Fibroblast of lung (primary cell): ENCODE results near the gene GPR65. TPM values are rescaled to one million over a fixed set of nuclear protein-coding genes. Genes with fewer than 3 reads are reported as not detected.

Experiments
- DNase-seq, 2 donors: peaks; one replicate each; pipeline versions ENCODE4 v3.0.0 to v3.0.0-alpha.2; 2010; ENCODE audit warnings: low read depth in 2 of 2
- H2AFZ ChIP-seq: 2 replicates; pipeline ENCODE4 v1.5.1; 2012; ENCODE audit warnings: low read length, control low read depth, inconsistent platforms
- H3K27ac ChIP-seq: 2 replicates; pipeline ENCODE4 v1.5.1; 2011; ENCODE audit warnings: low read length, control low read depth; ENCODE audit not compliant: insufficient read depth
- H3K27me3 ChIP-seq: 2 replicates; pipeline ENCODE4 v1.5.1; 2011; ENCODE audit warnings: mild to moderate bottlenecking, low read length; ENCODE audit not compliant: control insufficient read depth, insufficient read depth
- H3K36me3 ChIP-seq: 2 replicates; pipeline ENCODE4 v1.5.1; 2011; ENCODE audit warnings: low read length; ENCODE audit not compliant: control insufficient read depth, insufficient read depth
- H3K4me1 ChIP-seq: 2 replicates; pipeline ENCODE4 v1.5.1; 2011; ENCODE audit warnings: low read length; ENCODE audit not compliant: control insufficient read depth, insufficient read depth; ENCODE audit errors: extremely low read depth
- H3K4me2 ChIP-seq: 2 replicates; pipeline ENCODE4 v1.5.1; 2011; ENCODE audit warnings: low read length, control low read depth; ENCODE audit not compliant: insufficient read depth; ENCODE audit errors: extremely low read depth
- H3K4me3 ChIP-seq, 4 experiments: fragments of 200-600 bp in 1 of 4; sonication (generic) in 1 of 4; replicated peaks in 1 of 4; 2 replicates each; pipeline ENCODE4 v1.5.1; 2011 to 2016; ENCODE audit warnings: low read length in 4 of 4, low read depth in 3 of 4, mild to moderate bottlenecking in 3 of 4, control low read depth in 2 of 4, inconsistent platforms in 1 of 4, mixed read lengths in 1 of 4; ENCODE audit not compliant: insufficient read depth in 1 of 4; ENCODE audit errors: control extremely low read depth in 1 of 4
- H3K79me2 ChIP-seq: 2 replicates; pipeline ENCODE4 v1.5.1; 2012; ENCODE audit warnings: mild to moderate bottlenecking, low read length, inconsistent platforms; ENCODE audit not compliant: control insufficient read depth, insufficient read depth
- H3K9ac ChIP-seq: 2 replicates; pipeline ENCODE4 v1.5.1; 2011; ENCODE audit warnings: mild to moderate bottlenecking, low read length, control low read depth; ENCODE audit not compliant: insufficient read depth
- H3K9me3 ChIP-seq: 2 replicates; pipeline ENCODE4 v1.5.1; 2012; ENCODE audit warnings: low read depth, low read length; ENCODE audit not compliant: control insufficient read depth, insufficient read depth
- H4K20me1 ChIP-seq: 2 replicates; pipeline ENCODE4 v1.5.1; 2011; ENCODE audit warnings: low read length; ENCODE audit not compliant: control insufficient read depth, insufficient read depth; ENCODE audit errors: extremely low read depth
- EZH2 ChIP-seq: IDR thresholded peaks from 2 replicates; pipeline ENCODE4 v1.5.1; 2012; ENCODE audit warnings: low read length, control low read depth, mild to moderate bottlenecking; ENCODE audit errors: missing control alignments
- polyA plus RNA-seq, 2 donors: library from polyadenylated mRNA; depleted of rRNA in 1 of 2; stranded (reverse) in 1 of 2; unstranded in 1 of 2; fragments of >200 nt; gene quantifications; 2 replicates each; pipeline ENCODE4 v1.2.1, GENCODE V29; 2011 to 2012; ENCODE audit warnings: missing spikeins in 1 of 2
- total RNA-seq: library from RNA; depleted of rRNA; stranded (reverse); fragments of >200 nt; gene quantifications from 2 replicates; pipeline ENCODE4 v1.2.1, GENCODE V29; 2014
- TF ChIP-seq, protein P1 (sequence below), 2 donors: IDR thresholded peaks in 1 of 2; conservative IDR thresholded peaks in 1 of 2; 1 replicate in 1 of 2; 2 replicates in 1 of 2; pipeline ENCODE4 v1.5.1; 2011 to 2012; ENCODE audit warnings: low read length in 2 of 2, control low read depth in 1 of 2, inconsistent platforms in 1 of 2, low read depth in 1 of 2, mild to moderate bottlenecking in 1 of 2

GPR65 gene
- total and polyA plus RNA-seq, 2 donors (not counting 1 experiment from before 2014, with no cell fraction given) = 0.07 to 0.17 TPM

DNA sequence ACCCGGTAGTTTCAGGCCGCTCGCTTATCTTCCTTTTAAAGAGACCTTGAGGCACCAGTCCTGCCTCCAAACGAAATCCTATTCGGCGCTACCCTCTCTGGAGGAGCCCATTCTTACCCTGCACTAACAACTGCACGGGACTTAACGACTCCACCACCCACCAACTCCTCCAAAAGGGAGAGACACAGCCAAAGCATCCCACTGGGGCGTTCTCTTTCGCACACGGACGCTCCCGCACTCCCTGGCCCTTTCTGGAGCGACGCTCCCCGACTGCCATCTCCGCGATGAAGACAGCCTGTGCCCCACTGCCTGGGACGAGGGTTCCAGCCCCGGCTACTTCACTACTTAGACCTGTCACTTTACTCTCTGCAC lies 12.6 kb upstream of the GPR65 start:
- H3K27ac ChIP-seq = peak overlapping the region; percentile 85
- H2AFZ ChIP-seq = peak overlapping the region; percentile 91
- H3K4me1 ChIP-seq = peaks cover 4% of the 10 kb centered on the region
- peak overlapping the region; percentile 71 for H3K9ac ChIP-seq
- no peaks in the 10 kb centered on the region for H3K27me3 ChIP-seq
- no peaks in the 10 kb centered on the region for H3K9me3 ChIP-seq
- H4K20me1 ChIP-seq = no peaks in the 10 kb centered on the region
- H3K79me2 ChIP-seq = no peaks in the 10 kb centered on the region
- DNase-seq = peak; percentile 33 to 35
- TF ChIP-seq, protein P1, sequence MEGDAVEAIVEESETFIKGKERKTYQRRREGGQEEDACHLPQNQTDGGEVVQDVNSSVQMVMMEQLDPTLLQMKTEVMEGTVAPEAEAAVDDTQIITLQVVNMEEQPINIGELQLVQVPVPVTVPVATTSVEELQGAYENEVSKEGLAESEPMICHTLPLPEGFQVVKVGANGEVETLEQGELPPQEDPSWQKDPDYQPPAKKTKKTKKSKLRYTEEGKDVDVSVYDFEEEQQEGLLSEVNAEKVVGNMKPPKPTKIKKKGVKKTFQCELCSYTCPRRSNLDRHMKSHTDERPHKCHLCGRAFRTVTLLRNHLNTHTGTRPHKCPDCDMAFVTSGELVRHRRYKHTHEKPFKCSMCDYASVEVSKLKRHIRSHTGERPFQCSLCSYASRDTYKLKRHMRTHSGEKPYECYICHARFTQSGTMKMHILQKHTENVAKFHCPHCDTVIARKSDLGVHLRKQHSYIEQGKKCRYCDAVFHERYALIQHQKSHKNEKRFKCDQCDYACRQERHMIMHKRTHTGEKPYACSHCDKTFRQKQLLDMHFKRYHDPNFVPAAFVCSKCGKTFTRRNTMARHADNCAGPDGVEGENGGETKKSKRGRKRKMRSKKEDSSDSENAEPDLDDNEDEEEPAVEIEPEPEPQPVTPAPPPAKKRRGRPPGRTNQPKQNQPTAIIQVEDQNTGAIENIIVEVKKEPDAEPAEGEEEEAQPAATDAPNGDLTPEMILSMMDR (conservative IDR thresholded peaks at IDR 0.05 in 1 of 2, IDR thresholded peaks at IDR 0.05 in 1 of 2; ENCODE audit: low read depth in 1 of 2, low read length in 2 of 2) = no peak
- TF ChIP-seq EZH2 = no peak
- H3K4me3 ChIP-seq = peak overlapping the region; percentile 45 to 80 (median 69)
- H3K4me2 ChIP-seq = peak overlapping the region; percentile 66
- H3K36me3 ChIP-seq = no peaks in the 10 kb centered on the region

DNA sequence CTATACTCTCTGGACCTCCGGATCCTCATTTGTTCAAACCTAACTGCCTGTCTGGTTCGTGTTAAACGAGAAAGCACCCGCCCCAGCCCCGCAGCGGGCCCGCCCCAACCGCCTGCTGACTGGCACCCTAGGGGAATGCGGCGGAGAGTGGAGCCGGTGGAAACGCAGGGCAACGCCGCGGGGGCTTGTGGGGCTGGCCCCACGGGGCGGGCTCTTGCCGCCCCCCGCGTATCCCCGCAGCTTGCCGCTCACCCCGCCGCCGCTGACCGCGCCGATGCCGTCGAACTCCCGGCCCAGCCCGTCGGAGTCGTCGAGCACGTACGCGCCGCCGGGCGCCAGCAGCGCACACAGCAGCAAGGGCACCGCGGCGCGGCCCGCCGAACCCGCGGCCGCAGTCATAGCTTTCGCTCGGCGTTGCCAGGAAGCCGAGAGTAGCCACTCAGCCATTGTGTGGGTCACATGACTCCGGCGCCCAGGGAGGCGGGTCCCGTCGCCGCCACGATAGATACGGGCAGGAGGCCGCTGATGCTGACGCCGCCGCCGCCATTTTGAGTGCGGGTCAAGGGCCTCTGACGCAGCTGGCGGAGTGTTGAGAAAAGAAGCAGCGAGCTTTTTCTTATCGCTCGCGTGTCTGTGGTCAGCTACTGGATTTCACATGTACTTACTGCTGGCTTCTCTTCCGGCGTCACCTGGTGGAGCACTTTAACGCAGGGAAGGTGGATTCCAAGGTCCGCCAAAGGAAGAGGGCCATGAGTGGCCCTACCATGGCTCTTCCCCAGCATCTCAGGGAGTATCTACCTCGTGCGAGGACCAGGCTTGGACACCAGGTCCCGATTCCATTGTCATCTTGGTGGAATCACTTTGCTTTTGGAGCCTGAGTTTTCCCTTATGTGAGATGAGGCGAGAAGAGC lies 12.0 kb upstream of the GPR65 start, which contains the start of gene GALC:
TSS of gene GALC (minus strand) at position 465 of the 911 bp plus-strand sequence. CDS start at position 447, 18 bp downstream.
- Histone ChIP-seq H3K79me2 (no peaks in the 10 kb centered on the region), H3K4me2 (peak within 1 kb of the TSS; percentile 73), H4K20me1 (no peaks in the 10 kb centered on the region), H3K27ac (peak within 1 kb of the TSS; percentile 85), H3K9ac (peak within 1 kb of the TSS; percentile 71), H3K4me3 (peak within 1 kb of the TSS; percentile 45 to 80 (median 69)), H3K36me3 (no peaks in the 10 kb centered on the region), H3K9me3 (no peaks in the 10 kb centered on the region), H3K4me1 (peaks cover 4% of the 10 kb centered on the region), H3K27me3 (no peaks in the 10 kb centered on the region), H2AFZ (peak within 1 kb of the TSS; percentile 97)
- TF ChIP-seq, protein P1 (conservative IDR thresholded peaks at IDR 0.05 in 1 of 2, IDR thresholded peaks at IDR 0.05 in 1 of 2; ENCODE audit: low read depth in 1 of 2, low read length in 2 of 2) = no peak
- no peak for TF ChIP-seq EZH2
- DNase-seq = peak; percentile 90 to 94

DNA sequence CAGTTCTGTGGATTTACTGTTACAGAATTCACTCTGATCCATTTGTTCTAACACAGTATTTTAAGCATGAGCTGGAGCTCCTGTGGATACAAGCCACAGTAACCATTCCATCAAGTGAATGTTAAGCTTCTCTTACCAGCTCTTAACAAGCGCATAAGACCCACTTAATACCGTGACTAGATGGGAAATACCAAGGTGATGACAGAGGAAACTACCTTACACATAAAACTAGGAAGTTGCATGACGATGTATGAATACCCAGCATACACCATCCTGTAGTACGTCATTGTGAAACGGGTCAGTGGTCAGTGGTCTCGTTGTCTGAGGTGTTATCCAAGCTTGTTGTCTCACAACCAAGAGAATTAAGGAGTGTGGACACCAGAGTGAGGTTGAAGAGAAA lies 10.0 kb upstream of the GPR65 start:
- DNase-seq = peak in 1 of 2 donors; percentile 51
- H3K79me2 ChIP-seq = no peaks in the 10 kb centered on the region
- TF ChIP-seq, protein P1 (conservative IDR thresholded peaks at IDR 0.05 in 1 of 2, IDR thresholded peaks at IDR 0.05 in 1 of 2; ENCODE audit: low read depth in 1 of 2, low read length in 2 of 2) = no peak
- no peak for TF ChIP-seq EZH2
- H3K4me1 ChIP-seq = peaks cover 4% of the 10 kb centered on the region
- no peaks in the 10 kb centered on the region for H3K36me3 ChIP-seq
- H3K27ac ChIP-seq = no peak overlapping the region
- H3K9me3 ChIP-seq = no peaks in the 10 kb centered on the region
- no peaks in the 10 kb centered on the region for H4K20me1 ChIP-seq
- H3K27me3 ChIP-seq = no peaks in the 10 kb centered on the region
- H3K9ac ChIP-seq = no peak overlapping the region
- no peak overlapping the region for H3K4me2 ChIP-seq
- H2AFZ ChIP-seq = no peak overlapping the region
- H3K4me3 ChIP-seq = no peak overlapping the region
